Gastroesophageal sphincter (tissue), 4 donors: ENCODE data around the gene PRR11. TPM values are rescaled to one million over a fixed set of nuclear protein-coding genes. Genes with fewer than 3 reads are reported as not detected.

ENCODE experiments used
- ATAC-seq: fragments of 150-250 bp; one replicate; pipeline ENCODE4 v1.9.1; 2016; ENCODE audit warnings: mild to moderate bottlenecking, moderate library complexity
- H3K27ac ChIP-seq, 4 donors: fragments of 200-600 bp; sonication (generic) in 3 of 4; 1 replicate in 3 of 4; 2 replicates in 1 of 4; pipeline ENCODE4 v1.5.1; 2016 to 2019
- H3K27me3 ChIP-seq: fragments of 200-600 bp; sonication (generic); one replicate; pipeline ENCODE4 v1.5.1; 2019
- H3K36me3 ChIP-seq, 2 donors: fragments of 200-600 bp; sonication (generic); one replicate each; pipeline ENCODE4 v1.5.1; 2019; ENCODE audit warnings: control low read depth in 1 of 2
- H3K4me1 ChIP-seq, 3 donors: fragments of 200-600 bp; sonication (generic); 1 replicate in 2 of 3; 2 replicates in 1 of 3; pipeline ENCODE4 v1.5.1; 2016 to 2019; ENCODE audit warnings: control low read depth in 2 of 3
- H3K4me3 ChIP-seq, 2 donors: fragments of 200-600 bp; sonication (generic); one replicate each; pipeline ENCODE4 v1.5.1; 2019; ENCODE audit warnings: mild to moderate bottlenecking in 1 of 2, moderate library complexity in 1 of 2
- H3K9me3 ChIP-seq, 3 donors: fragments of 200-600 bp; sonication (generic); one replicate each; pipeline ENCODE4 v1.5.1; 2017 to 2019; ENCODE audit warnings: control low read depth in 2 of 3
- CTCF ChIP-seq, 4 experiments: fragments of 200-600 bp in 2 of 4; fragments of 450-650 bp in 2 of 4; sonication (generic) in 1 of 4; IDR thresholded peaks; one replicate each; pipeline ENCODE4 v1.5.1; 2017 to 2019; ENCODE audit warnings: antibody characterized with exemption in 4 of 4, mild to moderate bottlenecking in 2 of 4, moderate library complexity in 2 of 4
- EP300 ChIP-seq: sonication (generic); formaldehyde crosslinking; IDR thresholded peaks from one replicate; pipeline ENCODE4 v1.6.1; 2017; ENCODE audit warnings: antibody characterized with exemption, mild to moderate bottlenecking
- POLR2A ChIP-seq, 2 donors: fragments of 450-650 bp; IDR thresholded peaks; one replicate each; pipeline ENCODE4 v1.6.1; 2017; ENCODE audit warnings: antibody characterized with exemption in 2 of 2, mild to moderate bottlenecking in 2 of 2, moderate library complexity in 1 of 2
- POLR2AphosphoS5 ChIP-seq: sonication (generic); formaldehyde crosslinking; IDR thresholded peaks from one replicate; pipeline ENCODE4 v1.6.1; 2017; ENCODE audit warnings: antibody characterized with exemption
- WGBS, 2 donors: methylation state at CpG; one replicate each; pipeline ENCODE4 v1.1.5; 2018; ENCODE audit warnings: low coverage in 1 of 2; 5-methylcytosine and 5-hydroxymethylcytosine counted together
- total RNA-seq, 4 donors: library from RNA; depleted of rRNA; stranded (reverse); fragments of >200 nt; gene quantifications; one replicate each; pipeline ENCODE4 v1.1.0, GENCODE V29; 2016

The PRR11 gene
- total RNA-seq, 4 donors from 2014 or later, result 1.5 to 3.3 (median 1.7) TPM; not detected in 1

DNA sequence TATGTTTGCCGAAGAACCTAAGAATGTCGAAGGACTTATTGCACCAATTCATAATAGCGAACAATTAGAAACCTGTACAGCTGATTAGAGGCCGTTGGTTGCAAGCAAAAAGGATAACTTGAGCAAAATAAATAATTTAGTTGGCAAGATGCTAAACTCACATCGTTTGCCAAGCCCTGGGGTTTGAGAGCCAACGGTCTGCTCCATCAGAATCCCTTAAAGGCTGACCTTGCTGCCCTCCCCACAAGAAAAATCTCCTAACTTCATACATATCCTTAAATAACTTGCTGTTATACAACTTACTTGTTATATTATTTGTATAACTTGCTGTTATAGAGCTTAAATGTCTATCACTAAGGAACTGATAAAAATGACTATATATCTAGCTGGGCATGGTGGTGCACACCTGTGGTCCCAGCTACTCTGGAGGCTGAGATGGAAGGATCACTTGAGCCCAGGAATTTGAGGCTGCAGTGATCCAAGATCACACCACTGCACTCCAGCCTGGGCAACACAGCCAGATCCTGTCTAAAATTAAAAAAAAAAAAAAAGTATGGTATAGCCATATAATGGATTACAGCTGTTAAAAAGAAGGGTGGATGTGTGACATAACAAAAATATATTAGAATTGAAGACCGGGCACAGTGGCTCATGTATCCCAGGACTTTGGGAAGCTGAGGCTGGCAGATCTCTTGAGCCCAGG lies 47.0 kb upstream of the PRR11 start:
- ATAC-seq, result no peak

GRCh38 chr17:59110973-59111372 lies 44.6 kb upstream of the PRR11 start:
- Histone ChIP-seq H3K27me3 (no peaks in the 10 kb centered on the region), H3K4me1 (peaks cover 0 to 17% (median 4%) of the 10 kb centered on the region in 3 donors), H3K4me3 (no peak overlapping the region), H3K9me3 (no peaks in the 10 kb centered on the region), H3K36me3 (peaks cover 0 to 29% of the 10 kb centered on the region in 2 donors), H3K27ac (no peak overlapping the region)
- no peak for ATAC-seq
- TF ChIP-seq POLR2A (IDR thresholded peaks at IDR 0.05) (no peak), EP300 (no peak), CTCF (IDR thresholded peaks at IDR 0.05) (no peak), POLR2AphosphoS5 (no peak)

More for the DNA sequence above, 47.0 kb upstream of the PRR11 start:
- H3K36me3 ChIP-seq, result peaks cover 0 to 11% of the 10 kb centered on the region in 2 donors
- no peak overlapping the region for H3K27ac ChIP-seq
- peaks cover 0 to 37% (median 7%) of the 10 kb centered on the region in 3 donors for H3K4me1 ChIP-seq
- TF ChIP-seq POLR2A (IDR thresholded peaks at IDR 0.05), result no peak
- no peak for TF ChIP-seq CTCF (IDR thresholded peaks at IDR 0.05)
- TF ChIP-seq POLR2AphosphoS5, result no peak
- TF ChIP-seq EP300, result no peak
- no peak overlapping the region for H3K4me3 ChIP-seq
- 79 to 84% methylated on average over 7 of the region's 7 CpGs for WGBS, 2 donors
- H3K27me3 ChIP-seq, result no peaks in the 10 kb centered on the region
- no peaks in the 10 kb centered on the region for H3K9me3 ChIP-seq

GRCh38 chr17:59111539-59111938 lies 44.0 kb upstream of the PRR11 start:
- 66 to 81% methylated on average over 3 of the region's 3 CpGs for WGBS, 2 donors

GRCh38 chr17:59115474-59115873 lies 40.1 kb upstream of the PRR11 start:
- no peaks in the 10 kb centered on the region for H3K9me3 ChIP-seq
- no peaks in the 10 kb centered on the region for H3K4me1 ChIP-seq
- H3K4me3 ChIP-seq, result no peak overlapping the region
- TF ChIP-seq CTCF (IDR thresholded peaks at IDR 0.05) (no peak), EP300 (no peak), POLR2AphosphoS5 (no peak), POLR2A (IDR thresholded peaks at IDR 0.05) (no peak)
- H3K27ac ChIP-seq, result no peak overlapping the region
- ATAC-seq, result no peak
- no peaks in the 10 kb centered on the region for H3K27me3 ChIP-seq
- peaks cover 0 to 53% of the 10 kb centered on the region in 2 donors for H3K36me3 ChIP-seq
- 96% methylated on average over 9 of the region's 9 CpGs for WGBS, 2 donors

More at GRCh38 chr17:59111539-59111938, 44.0 kb upstream of the PRR11 start:
- no peak for TF ChIP-seq EP300
- TF ChIP-seq POLR2AphosphoS5, result no peak
- TF ChIP-seq CTCF (IDR thresholded peaks at IDR 0.05), result no peak
- no peak for TF ChIP-seq POLR2A (IDR thresholded peaks at IDR 0.05)
- Histone ChIP-seq H3K27me3 (no peaks in the 10 kb centered on the region), H3K9me3 (no peaks in the 10 kb centered on the region), H3K27ac (no peak overlapping the region), H3K4me1 (peaks cover 0 to 16% (median 4%) of the 10 kb centered on the region in 3 donors), H3K4me3 (no peak overlapping the region), H3K36me3 (peaks cover 0 to 29% of the 10 kb centered on the region in 2 donors)
- ATAC-seq, result no peak

- peaks cover 0 to 37% of the 10 kb centered on the region in 2 donors for H3K36me3 ChIP-seq
- H3K4me1 ChIP-seq, result no peaks in the 10 kb centered on the region
- no peaks in the 10 kb centered on the region for H3K9me3 ChIP-seq
- TF ChIP-seq CTCF (IDR thresholded peaks at IDR 0.05) (no peak), POLR2AphosphoS5 (no peak), EP300 (no peak), POLR2A (IDR thresholded peaks at IDR 0.05) (no peak)
- no peak overlapping the region for H3K4me3 ChIP-seq
- H3K27me3 ChIP-seq, result no peaks in the 10 kb centered on the region
- WGBS, 2 donors, result 96 to 99% methylated on average over 6 to 9 of the region's 9 CpGs
- ATAC-seq, result no peak
- H3K27ac ChIP-seq, result no peak overlapping the region
Observed at GRCh38 chr17:59121901-59122480, 33.6 kb upstream of the PRR11 start.
